GM18909 (cell line): ENCODE measurements around the gene MARF1.
"Not testable (repeated sequence)": the region's sequence is repeated elsewhere in the genome, so short reads cannot be mapped to it uniquely, and the experiment has no call there.

Source experiments
- ATAC-seq: cut with Tn5 transposase; IDR thresholded peaks from one replicate; pipeline ENCODE4 v1.9.1; 2021; ENCODE audit warnings: mild to moderate bottlenecking; ENCODE audit not compliant: unreplicated experiment, poor library complexity

The MARF1 gene

DNA sequence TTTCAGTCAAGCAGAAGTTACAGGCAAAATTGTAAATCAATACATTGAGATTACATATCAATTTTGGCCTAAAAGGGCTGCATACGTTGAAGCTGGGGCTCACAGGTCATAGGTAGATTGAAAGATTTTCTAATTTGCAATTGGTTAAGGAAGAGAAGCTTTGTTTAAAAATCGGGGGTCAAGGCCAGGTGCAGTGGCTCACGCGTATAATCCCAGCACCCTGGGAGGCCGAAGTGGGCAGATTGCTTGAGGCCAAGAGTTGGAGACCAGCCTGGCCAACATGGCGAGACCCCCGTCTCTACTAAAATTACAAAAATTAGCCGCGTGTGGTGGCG is 68.4 kb downstream of the MARF1 start:
- ATAC-seq = no peak

DNA sequence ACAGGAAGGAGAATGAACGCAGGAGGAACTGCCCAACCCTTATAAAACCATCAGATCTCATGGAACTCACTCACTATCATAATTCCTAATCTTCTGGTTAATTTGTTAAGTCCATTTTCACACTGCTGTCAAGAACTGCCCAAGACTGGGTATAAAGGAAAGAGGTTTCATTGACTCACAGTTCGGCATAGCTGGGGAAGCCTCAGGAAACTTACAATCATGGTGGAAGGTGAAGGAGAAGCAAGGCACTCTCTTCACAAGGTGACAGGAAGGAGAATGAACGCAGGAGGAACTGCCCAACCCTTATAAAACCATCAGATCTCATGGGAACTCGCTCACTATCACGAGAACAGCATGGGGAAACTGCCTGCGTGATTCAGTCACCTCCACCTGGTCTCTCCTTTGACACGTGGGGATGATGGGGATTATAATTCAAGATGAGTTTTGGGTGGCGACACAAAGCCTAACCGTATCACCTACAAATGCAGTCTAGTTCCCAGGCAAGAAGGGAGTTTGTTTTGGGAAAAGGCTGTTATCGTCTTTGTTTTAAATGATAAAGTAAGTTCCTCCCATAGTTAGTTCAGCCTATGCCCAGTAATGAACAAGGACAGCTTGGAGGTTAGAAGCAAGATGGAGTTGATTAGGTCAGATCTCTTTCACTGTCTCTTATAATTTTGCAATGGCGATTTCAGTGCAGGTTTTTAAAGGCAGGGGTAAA is 68.9 kb downstream of the MARF1 start:
- ATAC-seq = not testable (repeated sequence)

DNA sequence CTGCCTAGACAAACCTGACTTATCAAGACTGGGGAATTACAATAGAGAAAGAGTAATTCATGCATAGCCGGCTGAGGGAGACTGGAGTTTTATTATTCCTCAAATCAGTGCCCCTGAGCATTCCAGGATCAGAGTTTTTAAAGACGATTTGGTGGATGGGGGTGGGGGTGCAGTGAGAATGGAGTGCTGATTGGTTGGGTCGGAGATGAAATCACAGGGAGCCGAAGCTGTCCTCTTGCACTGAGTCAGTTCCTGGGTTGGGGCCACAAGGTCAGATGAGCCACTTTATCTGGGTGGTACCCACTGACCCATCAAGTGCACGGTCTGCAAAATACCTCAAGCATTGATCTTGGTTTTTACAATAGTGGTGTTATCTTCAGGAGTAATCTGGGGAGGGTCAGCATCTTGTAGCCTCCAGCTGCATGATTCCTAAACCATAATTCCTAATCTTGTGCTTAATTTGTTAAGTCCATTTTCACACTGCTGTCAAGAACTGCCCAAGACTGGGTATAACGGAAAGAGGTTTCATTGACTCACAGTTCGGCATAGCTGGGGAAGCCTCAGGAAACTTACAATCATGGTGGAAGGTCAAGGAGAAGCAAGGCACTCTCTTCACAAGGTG is 69.6 kb downstream of the MARF1 start:
- ATAC-seq = no peak

DNA sequence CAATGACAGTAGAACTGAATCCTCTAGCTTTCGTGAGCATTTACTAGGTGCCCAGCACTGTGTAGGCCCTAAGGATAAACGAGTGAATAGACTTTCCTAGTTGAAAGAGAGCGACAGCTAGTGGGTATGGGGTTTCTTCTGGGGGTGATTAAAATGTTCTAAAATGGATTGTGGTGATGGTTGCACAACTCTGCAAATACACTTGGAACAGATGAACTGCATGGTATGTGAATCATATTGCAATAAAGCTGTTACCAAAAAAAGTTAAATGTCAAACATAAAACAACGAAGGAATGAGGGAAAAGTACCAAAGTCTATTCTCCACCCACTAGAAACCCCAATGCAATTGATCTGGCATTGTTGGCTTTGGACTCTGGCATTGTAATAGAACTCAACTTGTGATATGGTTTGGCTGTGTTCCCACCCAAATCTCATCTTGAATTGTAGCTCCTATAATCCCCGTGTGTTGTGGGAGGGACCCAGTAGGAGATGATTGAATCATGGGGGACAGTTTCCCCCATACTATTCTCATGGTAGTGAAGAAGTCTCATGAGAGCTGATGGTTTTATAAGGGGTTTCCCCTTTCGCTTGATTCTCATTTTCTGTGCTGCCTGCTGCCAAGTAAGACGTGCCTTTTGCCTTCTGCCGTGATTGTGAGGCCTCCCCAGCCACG is 70.5 kb downstream of the MARF1 start:
- ATAC-seq = no peak

DNA sequence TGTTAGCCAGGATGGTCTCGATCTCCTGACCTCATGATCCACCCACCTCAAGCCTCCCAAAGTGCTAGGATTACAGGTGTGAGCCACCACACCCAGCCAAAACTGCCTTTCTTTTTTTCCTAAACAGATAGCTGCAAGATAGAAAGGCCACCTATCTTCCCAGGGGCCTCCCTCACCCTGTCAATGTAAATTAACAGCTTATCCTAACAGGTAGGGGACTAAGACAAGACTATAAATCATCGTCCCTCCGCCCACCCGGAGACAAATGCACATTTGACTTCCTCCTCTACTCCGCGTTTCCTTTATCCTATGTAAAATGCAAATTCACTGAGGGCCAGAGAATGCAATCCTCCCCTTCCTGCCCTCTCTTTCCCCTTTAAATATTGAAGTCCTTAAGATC is 71.4 kb downstream of the MARF1 start:
- ATAC-seq = no peak

DNA sequence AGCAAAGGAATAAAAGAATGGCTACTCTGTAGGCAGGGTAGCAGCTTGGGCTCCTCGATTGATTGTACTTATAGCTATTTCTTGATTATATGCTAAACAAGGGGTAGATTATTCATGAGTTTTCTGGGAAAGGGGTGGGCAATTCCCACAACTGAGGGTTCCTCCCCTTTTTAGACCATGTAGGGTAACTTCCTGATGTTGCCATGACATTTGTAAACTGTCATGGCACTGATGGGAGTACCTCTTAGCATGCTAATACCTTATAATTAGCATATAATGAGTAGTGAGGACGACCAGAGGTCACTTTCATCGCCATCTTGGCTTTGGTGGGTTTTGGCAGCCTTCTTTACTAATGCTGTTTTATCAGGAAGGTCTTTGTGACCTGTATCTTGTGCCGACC is 72.3 kb downstream of the MARF1 start:
- not testable (repeated sequence) for ATAC-seq

DNA sequence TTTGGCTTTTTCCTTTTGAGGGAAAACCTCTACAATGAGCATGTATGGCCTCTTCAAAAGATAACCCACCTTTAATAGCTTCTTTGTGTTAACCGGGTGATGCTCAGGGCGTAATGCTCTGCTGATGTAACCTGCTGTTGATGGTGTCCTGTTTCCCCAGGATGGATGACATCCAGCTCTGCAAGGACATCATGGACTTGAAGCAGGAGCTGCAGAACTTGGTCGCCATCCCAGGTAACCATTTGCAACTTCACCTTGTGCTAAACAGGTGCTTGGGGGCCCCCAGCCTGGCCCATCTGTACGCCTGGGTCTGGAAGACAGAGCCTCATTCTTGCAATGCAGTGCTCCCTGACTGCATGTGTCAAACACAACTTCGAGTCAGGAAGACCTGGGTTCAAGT is 75.1 kb downstream of the MARF1 start:
- ATAC-seq = no peak

DNA sequence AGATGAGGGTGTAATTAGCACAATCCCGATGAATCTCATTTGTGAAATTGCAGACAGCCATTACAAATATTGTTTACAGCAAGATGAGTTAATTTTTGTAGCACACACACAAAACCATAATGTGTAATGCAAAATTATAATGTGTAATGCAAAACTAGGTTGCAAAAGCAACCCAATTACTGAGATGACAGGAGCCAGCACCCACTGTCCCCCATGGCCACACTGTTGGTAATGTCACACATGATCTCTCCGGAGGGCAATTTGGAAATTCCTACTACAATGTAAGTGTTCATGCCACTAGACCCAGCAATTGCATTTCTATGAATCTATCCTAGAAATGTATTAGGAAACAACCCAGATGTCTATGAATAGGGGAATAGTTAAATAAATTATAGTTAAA is 76.9 kb downstream of the MARF1 start:
- ATAC-seq = no peak

DNA sequence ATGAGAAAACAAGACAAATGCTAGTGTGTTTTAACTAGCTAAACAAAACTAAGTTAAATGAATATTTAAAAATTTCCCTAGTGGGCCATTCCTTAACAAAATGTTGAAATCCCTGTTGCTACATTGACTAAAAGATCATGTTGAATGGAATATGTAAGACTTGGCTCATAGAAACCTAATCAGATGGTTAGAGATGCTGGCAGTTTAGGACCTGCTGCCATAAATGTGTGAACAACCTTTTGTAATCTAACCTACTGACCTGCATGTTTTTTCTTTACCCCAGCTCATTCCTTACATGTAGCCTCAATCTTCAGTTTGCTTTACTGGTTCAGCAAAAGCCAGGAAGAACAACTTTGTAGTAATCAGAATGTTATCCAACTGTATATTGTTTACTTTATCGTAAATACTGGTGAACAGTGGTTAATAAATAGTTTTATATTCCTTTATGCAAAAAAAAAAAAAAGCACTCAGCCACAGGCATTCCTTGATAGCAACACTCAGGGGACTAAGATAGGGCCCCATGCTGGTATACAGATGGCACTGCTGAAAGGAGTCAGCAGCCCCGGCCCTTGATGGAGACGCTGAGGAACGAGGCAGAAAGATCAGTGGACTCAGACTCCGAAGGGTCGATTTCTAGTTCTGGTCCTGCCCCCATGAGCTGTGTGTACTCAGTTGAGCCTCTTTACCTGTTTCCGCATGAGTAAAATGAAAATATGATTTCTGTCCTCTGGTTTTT is 78.2 kb downstream of the MARF1 start:
- no peak for ATAC-seq

DNA sequence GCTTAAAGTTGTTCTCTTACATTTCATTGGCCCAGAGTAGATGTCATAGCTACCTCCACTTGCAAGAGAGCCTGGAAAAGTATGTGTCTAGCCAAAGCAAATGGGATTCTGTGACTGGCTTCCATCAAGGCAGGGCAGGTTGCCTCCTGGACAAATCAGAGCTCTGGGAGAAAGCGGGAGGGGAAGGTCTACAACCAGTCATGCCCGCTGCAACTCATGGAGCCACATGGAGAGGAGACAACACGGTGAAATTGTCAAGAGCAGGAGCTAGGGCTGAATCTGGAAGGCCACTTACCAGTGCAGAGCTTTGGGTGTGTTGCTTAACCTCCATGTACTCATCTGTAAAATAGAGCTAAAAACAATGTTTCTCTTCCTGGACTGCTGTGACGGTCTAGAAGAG is 83.8 kb downstream of the MARF1 start:
- no peak for ATAC-seq

DNA sequence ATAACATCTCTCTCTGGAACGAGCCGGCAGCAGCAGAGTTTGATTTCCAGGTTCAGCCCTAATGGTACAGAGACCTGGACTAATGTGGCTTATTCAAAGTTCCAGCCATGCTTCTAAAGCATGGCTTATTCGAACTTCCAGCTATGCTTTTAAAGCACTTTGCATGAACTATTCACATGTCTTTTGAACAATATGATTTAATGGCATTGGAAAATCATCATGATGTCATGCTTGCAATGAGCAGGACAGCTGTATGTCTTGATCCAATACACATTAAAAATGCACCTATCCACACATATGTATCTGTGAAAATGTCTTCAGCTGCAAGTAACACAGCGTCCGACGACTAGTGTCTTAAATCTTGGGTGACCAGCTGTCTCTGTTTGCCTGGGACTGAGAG is 85.7 kb downstream of the MARF1 start:
- ATAC-seq = no peak

DNA sequence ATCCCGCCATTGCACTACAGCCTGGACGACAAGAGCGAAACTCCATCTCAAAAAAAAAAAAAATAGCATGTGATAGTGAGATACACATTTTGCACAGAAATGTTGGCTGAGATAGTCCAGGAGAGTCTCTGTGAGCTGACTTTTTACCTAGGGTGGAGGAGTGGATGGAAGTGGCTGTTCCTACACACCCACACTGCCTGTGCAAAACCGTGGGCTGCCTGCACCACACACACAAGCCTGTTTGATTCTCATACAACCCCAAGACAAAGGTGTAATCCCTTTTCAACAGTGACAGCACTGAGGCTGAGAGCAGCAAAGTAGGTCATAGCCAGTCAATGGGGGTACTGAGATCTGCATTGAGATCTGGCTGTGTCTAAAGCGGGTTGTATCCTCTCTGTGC is 86.8 kb downstream of the MARF1 start:
- ATAC-seq = no peak

DNA sequence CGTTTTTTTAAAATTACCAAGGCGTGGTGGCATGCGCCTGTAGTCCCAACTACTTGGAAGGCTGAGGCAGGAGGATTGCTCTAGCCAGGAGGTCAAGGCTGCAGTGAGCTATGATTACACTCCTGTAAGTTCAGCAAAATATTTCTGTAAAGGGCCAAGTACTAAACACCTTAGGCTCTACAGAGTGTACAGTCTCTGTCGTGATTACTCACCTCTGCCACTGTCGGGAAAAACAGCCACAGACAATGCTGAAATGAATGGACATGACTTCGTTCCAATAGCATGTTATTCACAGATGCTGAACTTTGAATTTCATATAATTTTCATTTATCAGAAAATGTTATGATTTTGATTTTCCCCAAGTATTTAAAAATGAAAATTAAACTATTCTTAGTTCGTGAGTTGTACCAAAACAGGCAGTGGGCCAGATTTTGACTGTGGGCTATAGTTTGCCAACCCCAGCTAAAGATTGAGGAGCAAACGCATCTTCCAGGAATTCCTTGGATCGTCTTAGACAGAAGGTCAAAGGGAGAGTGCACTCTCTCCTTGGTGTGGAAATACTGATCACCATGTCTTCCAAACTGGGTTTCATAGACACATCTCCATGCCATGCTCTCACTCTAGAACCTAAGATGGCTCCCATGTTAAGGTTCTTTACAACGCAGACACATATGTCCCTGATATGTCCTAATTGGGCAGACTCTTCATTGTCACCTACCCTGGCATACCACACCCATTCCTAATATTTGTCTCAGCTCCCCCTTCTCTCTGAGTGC is 89.5 kb downstream of the MARF1 start:
- no peak for ATAC-seq

DNA sequence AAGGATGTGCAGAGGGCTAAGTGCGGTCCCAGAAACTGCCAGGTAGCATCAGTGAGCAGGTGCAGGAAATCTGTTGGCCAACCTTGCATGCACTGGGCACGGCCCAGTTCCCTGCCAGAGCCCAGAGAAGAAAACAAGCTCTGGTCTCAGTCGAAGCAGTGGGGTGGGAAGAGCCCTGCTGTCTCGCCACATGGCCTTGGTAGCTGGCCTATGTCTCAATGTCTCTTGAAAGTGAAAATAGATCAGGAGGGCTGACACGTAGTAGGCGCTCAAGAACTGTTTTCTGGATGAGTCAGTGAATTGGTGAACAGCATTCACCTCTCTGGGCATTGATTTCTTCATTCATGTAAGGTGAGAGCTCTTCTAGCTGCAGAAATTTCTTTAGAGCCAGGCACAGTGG is 90.4 kb downstream of the MARF1 start:
- ATAC-seq = no peak

DNA sequence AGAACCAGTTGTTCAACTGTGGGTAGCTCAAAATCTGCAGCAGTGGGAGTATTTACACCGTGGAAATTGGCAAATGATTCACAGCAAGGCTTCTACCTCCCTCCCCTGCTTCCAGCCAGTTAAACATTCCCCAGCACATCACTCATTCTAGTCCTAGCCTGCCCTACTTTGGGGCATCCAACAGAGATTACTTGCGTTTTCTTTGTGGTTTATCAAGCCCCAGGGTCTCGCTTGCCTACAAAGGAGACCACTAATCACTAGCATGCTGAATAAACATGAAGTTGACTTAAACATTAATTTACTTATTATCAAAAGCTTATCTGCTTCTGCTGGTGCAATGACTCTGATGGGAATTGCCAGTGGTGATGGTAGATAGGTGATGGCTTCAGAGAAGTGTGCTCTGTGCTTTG is 94.5 kb downstream of the MARF1 start:
- ATAC-seq = no peak

DNA sequence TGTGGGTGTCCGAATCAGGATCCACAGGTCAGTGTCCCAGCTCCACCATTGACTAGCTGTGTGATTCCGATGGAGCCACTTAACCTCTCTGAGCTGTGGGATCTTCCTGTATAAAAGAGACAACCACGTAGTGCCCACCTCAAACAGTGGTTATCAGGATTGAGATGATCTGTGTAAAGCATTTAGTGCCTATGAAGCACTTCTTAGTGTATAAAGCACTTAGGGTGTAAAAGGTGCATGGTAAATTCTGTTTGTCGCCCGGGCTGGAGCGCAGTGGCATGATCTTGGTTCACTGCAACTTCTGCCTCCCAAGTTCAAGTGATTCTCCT is 95.2 kb downstream of the MARF1 start:
- no peak for ATAC-seq

DNA sequence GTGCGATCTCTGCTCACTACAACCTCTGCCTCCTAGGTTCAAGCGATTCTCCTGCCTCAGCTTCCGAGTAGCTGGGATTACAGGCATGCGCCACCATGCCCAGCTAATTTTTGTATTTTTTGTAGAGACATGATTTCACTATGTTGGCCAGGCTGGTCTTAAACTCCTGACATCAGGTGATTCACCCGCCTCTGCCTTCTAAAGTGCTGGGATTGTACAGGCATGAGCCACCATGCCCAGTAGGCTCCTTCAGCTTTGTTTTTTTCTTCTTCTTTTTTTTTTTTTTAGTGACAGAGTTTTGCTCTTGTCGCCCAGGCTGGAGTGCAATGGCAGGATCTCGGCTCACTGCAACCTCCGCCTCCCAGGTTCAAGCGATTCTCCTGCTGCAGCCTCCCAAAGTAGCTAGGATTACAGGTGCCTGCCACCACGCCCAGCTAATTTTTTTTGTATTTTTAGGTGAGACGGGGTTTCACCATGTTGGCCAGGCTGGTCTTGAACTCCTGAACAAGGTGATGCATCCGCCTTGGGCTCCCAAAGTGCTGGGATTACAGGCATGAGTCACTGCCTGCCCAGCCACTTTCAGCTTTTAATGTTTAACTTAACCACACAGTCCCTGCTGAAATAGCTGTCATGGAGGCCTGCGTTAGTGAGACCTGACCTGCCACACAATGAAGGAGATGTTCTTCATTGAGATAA is 95.7 kb downstream of the MARF1 start:
- ATAC-seq = not testable (repeated sequence)

DNA sequence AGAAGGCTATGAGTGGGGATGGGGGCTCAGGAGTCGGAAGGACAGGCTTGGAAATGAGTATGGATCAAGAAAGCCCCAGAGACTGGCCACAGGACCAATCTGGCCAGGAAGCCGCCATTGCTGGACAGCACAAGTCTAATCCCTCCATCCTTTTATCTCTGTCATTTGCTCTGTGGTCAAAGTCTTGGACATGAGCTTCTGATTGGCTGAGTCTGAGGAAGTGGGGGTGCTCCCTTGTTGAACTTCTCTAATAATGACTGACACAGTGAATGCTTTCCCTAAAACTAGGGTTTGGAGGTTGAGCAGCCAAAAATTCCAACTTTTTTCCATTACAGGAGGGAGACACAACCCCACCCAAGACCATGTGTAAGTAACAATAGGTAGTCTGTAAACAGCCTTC is 97.4 kb downstream of the MARF1 start:
- ATAC-seq = no peak

DNA sequence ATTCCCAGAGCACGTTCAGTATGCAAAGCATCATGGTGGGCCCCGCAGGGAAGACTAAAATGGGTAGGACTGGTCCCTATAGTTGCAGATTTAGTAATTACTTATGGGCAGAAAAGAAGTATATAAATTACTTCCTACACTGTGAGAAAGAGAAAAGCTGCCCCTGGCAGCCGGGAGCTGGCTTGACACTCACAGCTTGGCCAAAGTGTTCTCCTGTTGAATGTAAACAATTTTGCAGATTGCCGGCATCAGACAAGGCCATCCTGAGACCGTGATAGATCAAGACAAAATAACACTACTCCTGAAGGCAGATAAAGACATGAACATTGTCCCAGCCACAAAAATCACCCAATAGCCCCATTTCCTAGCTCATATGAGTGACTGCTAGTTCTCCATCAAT is 98.5 kb downstream of the MARF1 start:
- no peak for ATAC-seq
